ENCODE measurements around the gene SFTPA2. TPM values are rescaled to one million over a fixed set of nuclear protein-coding genes. Genes with fewer than 3 reads are reported as not detected.
A peak's percentile ranks its signal among the peaks of the same experiment; 100 is the strongest.
"Not testable (repeated sequence)": the region's sequence is repeated elsewhere in the genome, so short reads cannot be mapped to it uniquely, and the experiment has no call there.

SFTPA2 gene
- total RNA-seq, 1 donor from 2014 or later = 0.62 TPM

GRCh38 chr10:79509934-79510508 is 50.2 kb downstream of the SFTPA2 start:
- DNase-seq = not testable (repeated sequence)

- not testable (repeated sequence) for DNase-seq
Observed at GRCh38 chr10:79509306-79509933, 50.8 kb downstream of the SFTPA2 start.

DNA sequence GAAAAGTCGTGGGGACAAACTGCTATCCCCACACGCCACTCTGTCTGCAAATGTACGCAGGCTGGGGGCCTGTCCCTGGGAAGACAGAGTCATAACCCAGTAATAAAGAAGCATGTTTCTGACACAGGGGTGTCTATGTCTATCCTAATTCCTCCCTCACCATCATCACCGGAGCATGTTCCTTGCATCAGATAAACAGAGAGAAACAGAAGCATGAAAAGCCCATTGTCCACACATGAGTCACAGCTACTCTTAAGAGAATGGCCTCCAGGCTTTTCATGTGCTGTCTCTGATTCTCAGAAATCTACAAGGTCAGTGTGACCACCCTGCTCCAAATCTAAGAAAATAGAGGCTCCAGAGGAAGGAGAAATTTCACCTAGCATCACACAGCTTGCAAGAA is 52.0 kb downstream of the SFTPA2 start:
- DNase-seq = not testable (repeated sequence)

DNA sequence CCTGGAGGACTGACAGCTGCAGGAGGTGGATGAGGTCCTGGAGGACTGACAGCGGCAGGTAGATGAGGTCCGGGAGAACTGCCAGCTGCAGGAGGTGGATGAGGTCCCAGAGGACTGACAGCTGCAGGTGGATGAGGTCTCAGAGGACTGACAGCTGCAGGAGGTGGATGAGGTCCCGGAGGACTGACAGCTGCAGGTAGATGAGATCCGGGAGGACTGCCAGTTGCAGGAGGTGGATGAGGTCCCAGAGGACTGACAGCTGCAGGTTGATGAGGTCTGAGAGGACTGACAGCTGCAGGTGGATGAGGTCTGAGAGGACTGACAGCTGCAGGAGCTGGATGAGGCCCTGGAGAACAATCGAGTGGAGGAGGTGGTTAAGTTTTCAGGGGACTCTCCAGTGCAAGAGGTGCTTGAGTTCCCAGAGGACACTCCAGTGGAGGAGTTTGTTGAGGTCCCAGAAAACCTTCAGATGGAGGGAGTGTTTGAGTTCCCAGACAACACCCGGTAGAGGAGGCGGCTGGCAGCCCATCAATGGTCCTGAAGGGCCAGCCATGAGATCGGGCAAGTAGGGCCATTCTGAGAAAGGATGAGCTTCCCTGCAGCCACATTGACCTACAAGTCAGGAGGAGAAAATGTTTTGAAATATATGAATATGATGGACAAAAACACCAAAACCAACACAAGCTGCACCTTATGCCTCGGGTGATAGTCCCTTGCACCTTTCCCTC is 52.6 kb downstream of the SFTPA2 start:
- peak; percentile 64 for DNase-seq

Small RNA genes within 50 kb of the gene (small RNA-seq; reads per million reads assigned to genes)
- not detected for gene BX248123.2 (ENCODE audit: low replicate concordance)
- not detected for gene RPS12P18 (ENCODE audit: low replicate concordance)

Other genes with a start within 250 kb of the SFTPA2 start
- gene PPIF, start 212.9 kb downstream of the SFTPA2 start, total RNA-seq = 26.6 TPM
- gene ZCCHC24, start 114.8 kb downstream of the SFTPA2 start, total RNA-seq = 41.9 TPM
- gene EIF5AL1, start 47.9 kb downstream of the SFTPA2 start, total RNA-seq = 0.10 TPM
- not detected for gene SFTPA1, start 50.5 kb upstream of the SFTPA2 start, total RNA-seq
- 0.10 TPM for gene NUTM2B, start 142.8 kb upstream of the SFTPA2 start, total RNA-seq

Data from tongue (tissue), 3 donors.